HG03039 (cell line): ENCODE results near the gene SPATA24.
"Not testable (repeated sequence)": the region's sequence is repeated elsewhere in the genome, so short reads cannot be mapped to it uniquely, and the experiment has no call there.

Experiments
- ATAC-seq: cut with Tn5 transposase; IDR thresholded peaks from one replicate; pipeline ENCODE4 v1.9.1; 2021; ENCODE audit warnings: mild to moderate bottlenecking, moderate library complexity; ENCODE audit not compliant: unreplicated experiment

The SPATA24 gene

GRCh38 chr5:139417214-139417613, 13.3 kb upstream of the SPATA24 start:
- ATAC-seq = no peak

DNA sequence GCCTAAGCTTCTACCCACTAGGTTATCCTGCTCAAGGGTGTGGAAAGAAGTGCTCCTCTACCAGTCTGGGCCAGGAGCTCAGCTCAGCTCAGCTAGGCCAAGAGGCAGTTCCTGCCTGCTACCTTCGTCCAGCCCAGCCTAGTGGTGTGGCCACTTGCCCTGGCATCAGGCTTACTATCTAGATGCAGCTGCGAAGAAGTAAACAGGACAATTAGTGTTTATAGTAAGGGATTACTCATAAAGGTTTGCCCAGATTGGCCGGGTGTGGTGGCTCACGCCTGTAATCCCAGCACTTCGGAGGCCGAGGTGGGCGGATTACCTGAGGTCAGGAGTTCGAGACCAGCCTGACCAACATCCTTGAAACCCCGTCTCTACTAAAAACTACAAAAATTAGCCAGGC, 12.8 kb upstream of the SPATA24 start:
- no peak for ATAC-seq

- ATAC-seq = no peak
Measured at GRCh38 chr5:139415869-139416268, 12.0 kb upstream of the SPATA24 start.

DNA sequence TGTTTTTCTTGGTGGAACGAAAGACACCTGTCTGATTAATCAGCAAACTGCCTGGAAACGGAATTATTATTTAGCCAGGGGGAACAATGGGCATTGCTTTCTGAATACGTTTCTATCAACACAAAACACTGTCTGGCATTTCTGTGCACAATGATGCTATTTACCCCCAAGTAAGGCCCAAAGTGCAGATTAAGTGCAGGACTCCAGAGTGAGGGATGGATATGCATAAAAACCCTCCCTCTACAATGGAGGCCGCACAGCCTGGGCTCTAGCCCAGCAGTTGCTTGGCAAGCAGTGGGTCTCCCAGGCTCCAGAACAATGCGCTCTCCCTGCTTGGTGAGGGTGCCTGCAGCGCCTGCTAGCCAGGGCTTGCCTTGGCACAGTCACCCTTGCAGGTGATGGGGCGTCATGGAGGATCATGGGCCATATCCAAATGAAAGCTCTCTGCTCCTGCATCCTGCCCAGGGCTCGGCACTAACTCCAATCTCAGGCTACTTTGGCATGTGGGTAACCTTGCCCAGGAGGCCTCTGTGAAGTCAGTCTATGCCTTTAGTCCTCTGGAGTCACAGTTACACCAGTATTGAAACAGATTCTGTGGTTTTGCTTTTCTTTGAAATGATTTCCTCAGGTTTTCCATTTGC, 11.5 kb upstream of the SPATA24 start:
- ATAC-seq = no peak

GRCh38 chr5:139414581-139415130, 10.8 kb upstream of the SPATA24 start:
- ATAC-seq = no peak

DNA sequence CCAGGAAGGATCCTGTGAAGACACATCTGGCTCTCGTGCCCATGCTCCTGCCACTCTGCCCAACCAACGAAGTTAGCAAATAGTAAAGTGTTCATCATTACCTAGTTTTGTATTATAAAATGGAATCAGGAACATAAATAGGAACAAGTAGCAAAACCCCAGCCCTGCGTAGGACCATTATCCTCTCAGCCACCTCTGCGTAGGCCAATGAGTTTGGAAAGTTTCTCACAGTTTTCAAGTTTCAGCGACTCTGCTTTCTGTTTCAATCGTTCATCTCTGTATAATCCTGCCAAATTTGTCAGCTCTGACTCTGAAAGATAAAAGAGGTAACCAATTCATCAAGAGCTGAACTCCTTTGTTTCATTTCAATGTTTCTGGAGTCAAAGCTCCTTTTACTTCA, 10.1 kb upstream of the SPATA24 start:
- no peak for ATAC-seq

DNA sequence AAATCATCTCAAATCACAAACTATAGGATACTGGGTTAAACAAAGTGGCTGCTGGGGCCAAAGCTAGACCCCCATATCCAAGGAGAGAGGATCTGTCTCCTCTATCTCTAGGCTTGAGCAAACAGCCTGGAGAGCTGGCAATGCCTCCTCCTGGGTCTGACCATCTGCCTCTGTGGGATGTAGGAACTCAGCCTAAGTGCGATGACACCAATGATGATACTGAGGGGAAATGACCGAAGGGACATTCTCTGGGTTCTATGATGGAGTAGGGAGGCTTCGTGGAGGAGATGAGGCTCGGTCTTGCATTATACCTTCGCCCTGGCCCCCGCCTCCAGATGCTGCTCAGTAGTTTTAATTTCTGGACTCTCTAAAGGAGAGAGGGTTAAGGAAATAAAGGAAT, 9.3 kb upstream of the SPATA24 start:
- ATAC-seq = no peak

GRCh38 chr5:139410993-139411828, 7.3 kb upstream of the SPATA24 start:
- ATAC-seq = no peak

DNA sequence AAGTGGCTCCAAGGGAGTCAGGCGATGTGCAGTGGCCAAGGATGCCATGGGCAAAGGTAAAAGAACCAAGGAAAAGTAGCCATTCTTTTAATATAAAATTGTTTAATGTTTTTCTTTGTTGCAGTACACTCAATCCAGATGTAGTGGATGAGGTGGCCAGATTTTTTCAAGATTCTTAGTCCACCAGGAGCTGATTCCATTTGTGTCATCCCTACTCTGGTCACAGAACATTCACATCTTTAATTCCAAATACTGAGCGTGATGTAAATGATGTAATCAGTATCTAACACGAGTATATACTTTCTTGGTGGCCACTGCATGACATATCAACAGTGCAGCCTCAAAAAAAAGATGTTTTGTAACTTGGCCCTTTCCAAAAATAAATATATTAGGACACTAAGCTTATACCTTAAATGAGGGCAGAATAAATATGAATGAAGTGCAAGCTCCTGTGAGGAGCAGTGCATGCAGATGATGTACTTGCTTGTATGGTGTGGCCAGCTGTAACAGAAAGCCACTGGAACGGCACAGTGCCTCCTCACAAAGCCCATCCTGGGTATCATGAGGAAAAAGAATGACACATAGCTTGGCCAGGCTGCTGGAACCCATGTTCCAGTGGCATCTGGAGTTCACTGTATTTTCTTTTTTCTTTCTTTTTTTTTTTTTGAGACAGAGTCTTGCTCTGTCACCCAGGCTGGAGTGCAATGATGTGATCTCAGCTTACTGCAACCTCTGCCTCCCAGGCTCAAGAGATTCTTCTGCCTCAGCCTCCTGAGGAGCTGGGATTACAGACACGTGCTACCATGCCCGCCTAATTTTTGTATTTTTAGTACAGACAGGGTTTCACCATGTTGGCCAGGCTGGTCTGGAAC, 6.5 kb upstream of the SPATA24 start:
- ATAC-seq = no peak

GRCh38 chr5:139409116-139409515, 5.2 kb upstream of the SPATA24 start:
- ATAC-seq = not testable (repeated sequence)

DNA sequence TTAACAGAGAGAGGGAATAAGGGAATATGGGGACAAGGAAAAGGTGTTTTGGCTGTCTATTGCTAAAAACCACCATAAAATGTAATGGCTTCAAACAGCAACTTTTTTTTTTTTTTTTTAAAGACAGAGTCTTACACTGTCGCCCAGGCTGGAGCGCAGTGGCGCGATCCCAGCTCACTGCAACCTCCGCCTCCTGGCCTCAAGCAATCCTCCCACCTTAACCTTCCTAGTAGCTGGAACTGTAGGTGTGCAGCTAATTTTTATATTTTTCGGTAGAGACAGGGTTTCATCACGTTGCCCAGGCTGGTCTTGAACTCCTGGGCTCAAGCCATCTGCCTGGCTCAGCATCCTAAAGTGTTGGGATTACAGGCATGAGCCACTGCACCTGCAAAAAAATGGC, 4.3 kb upstream of the SPATA24 start:
- ATAC-seq = no peak

- no peak for ATAC-seq
Measured at GRCh38 chr5:139407517-139407916, 3.6 kb upstream of the SPATA24 start.

DNA sequence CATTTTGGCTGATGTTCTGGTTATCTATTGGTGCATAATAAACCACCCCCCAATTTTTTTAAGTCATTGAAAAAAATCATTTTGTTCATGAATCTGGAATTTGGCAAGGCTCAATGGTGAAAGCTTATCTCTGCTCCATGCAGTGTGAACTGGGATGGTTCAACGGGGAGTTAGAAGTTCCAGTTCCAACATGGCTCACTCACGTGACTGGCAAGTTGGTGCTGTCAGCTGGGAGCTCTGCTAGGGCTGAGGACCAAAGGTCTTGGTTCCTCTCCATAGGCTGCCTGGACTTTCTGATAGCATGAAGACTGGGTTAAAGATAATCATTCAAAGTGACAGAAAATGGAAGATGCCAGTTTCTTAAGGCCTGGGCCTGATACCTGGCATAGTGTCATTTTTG, 3.1 kb upstream of the SPATA24 start:
- ATAC-seq = no peak

GRCh38 chr5:139404484-139404840, 573 bp upstream of the SPATA24 start:
- ATAC-seq = no peak

DNA sequence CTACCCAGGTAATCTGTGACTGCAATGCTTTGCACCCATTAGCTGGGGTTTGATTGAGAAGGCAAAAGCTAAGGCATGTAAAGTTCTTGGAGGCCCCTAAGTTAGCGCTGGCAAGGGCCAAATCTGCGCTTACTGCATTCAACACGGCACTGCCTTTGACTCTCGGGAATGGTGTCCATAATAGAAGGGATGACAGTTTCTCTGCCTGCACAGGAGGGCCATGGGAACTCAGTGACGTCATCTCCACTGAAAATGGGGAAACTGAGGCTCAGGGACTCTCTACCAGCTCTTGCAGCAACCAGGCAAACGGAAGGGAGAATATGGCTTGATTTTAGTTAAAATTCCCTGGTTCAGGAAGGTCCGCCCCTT, 487 bp downstream of the SPATA24 start:
- ATAC-seq = no peak

DNA sequence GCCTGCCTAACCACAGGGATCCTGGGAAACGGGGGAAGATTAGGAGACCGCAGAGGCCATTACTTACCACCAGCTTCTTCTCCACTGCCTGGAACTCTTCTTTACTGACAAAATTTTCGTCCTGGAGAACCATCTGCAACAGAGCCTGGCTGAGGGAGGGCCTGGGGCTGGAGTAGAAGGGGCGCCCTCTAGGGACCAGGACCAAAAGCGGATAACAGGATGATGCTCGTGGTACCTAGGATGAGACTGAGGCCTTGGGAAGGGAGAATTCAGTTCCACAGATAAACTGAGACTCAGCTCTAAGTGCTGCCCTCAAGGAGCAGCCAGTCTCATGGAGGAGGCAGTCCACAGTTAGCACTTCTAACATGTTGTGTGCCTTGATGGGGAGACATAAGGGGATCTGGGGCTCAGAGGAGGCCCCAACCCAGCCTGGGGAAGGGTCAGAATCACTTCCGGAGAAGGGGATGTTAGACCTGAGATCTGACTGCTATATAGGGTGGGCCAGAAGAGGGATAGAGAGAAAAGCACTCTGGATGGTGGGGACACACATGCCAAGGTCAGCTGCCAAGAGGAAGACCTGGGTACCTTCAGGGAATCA, 1.2 kb downstream of the SPATA24 start:
- no peak for ATAC-seq

DNA sequence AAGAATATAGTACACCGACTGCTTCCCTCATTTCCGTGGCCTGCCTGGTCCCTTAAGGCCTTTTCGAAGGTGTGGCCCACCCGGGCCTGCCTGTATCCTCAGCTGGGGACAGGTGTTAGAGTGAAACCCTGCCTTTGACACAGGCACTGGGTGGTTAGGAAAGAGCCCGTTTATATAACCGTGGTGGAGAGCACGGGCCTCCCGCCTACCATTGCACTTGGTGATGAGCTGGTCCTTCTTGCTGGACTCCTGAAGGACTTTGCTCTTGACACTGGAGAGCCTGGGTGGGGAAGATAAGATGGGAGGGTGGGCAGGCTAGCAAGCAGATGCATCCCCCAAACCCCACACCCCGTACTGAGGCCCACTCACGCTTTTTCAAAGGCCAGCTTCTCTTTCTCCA, 2.3 kb downstream of the SPATA24 start:
- no peak for ATAC-seq

GRCh38 chr5:139399501-139400121, 4.3 kb downstream of the SPATA24 start:
- ATAC-seq = peak; percentile 34

- ATAC-seq = no peak
Measured at GRCh38 chr5:139397921-139398320, 6.0 kb downstream of the SPATA24 start.

- no peak for ATAC-seq
Measured at GRCh38 chr5:139396691-139397090, 7.2 kb downstream of the SPATA24 start.
